CD4-positive, alpha-beta T cell treated with Interferon alpha-2 for 1 hour (primary cell): ENCODE results near the gene ZFYVE27.

Experiments
- DNase-seq, 2 donors: peaks; one replicate each; pipeline ENCODE4 v3.0.0-alpha.2; 2020 to 2022

Gene ZFYVE27

DNA sequence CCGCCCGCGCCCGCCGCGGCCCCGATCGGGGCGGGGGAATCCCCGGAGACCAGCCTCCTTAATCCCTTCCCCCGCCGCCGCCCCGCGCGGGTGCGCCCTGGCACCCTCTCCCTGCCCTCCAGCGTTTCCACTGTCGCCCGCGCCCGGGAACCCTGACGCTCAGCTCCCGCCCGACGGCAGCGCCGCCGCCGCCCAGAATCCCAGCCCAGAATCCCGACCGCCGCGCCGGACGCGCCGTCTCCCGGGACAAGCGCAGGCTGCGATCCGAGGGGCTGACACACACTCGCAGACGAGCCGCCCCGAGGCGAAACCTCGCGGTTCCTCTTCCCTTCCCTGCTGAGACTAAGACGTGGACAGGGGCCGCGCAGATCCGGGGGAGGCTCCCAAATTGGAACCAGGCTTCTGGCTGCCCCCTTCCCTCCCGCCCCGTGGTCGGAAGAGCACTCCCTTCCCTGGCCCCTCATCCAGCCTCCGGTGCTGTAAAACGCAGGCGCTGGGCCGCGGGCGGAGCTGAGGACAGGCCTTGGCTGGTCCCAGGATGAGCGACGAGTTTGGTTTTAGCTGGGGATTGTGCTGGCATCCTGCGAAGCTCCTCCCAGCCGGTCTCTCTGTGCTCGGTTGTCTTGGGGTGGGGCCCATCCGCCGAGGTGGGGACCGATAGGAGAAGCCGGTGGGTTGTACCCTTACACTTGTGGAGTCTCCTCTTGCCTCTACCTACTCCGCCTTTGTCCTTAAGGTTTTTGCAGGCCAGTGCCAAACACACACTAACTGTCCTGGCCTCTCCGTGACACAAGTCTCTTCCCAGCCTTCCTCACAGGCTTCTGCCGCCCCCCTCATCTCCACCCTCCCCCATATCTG lies 22.3 kb upstream of the ZFYVE27 start:
- peak in 1 of 2 donors; percentile 25 for DNase-seq

DNA sequence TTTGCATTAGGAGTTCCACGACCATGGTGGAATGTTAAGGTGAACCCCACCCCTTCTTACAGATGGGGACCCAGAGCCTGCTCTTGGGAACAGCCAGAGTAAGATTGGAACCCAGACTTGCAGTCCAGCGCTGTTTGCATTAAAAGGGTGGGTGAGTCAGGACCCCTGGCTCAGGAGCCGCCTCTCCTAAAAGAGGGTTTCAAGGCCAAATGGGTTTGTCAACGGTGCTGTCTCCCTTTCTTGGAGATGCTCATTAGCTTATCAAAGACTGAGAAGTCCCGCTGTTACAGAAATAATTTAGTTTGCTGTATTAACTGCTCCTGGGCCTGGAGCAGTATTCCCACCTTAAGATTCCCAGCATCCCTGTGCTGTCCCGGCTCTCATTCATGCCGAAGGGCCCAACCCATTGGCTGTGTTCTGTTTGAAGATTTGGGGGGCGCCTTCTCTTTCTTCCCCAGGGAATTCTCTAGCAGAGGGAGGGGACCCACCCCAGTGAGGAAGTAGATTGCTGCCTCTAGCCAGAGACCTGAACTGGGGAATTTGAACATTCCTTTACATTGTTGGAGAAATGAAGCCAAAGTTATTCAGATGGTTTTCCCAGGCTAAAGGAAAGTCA lies 21.6 kb upstream of the ZFYVE27 start:
- DNase-seq = no peak

DNA sequence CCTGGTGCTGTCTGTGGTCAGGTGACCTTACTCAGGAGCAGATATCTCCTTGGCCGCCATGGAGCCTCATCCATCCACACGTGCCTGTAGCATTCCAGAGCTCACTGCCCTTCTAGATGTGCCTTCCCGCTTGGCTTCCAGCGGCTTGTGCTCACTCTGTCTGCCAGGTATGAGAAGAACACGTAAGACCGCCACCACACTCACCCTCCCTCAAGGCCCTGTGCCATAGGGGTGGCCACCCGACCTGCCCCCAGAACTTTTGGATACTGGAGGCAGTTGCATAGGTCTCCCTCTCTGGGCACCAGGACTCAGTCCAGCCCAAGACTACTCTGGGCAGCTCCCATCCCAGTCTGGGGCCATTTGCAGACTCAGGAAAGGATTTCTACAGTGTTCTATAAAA lies 19.3 kb upstream of the ZFYVE27 start:
- no peak for DNase-seq

DNA sequence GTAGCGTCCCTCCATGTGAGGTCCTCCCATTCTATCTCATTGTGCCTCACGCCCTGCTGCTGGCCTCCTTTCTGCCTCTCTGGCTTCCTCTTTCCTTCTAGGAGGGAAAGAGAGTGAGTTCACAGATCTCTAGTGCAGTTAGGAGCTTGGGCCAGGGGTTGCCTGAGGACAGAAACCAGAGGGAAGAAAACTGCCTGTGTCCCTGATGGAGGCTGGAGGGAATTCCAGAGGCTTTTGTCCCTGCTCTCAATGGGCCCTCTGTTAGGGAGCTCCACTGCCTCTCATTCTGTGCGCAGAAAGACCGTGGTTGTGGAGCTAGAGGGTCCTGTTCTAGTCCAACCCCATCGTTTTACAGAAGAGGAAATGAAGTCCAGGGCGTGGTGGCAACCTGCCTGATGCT lies 18.8 kb upstream of the ZFYVE27 start:
- DNase-seq = no peak

DNA sequence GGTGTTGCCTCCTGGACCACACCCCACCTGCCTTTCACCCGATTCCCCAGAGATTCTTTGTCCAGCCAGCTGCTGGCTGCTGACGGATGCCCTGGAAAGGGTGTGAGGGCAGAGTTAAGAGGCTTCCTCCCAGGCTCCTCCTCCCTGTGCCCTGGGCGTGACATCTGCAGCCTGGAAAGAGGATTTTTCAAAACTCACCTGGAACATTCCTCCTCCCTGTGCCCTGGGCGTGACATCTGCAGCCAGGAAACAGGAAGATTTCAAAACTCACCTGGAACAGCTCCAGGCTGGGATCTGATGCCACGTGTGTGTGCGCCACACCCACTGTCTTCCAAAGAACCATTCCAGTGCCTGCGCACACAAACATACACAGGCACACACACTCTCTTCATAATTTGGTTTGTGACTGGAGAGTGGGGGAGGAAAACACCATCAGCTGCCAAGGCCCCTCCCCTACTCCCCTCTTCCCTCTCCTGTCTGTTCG lies 18.2 kb upstream of the ZFYVE27 start:
- DNase-seq = no peak

DNA sequence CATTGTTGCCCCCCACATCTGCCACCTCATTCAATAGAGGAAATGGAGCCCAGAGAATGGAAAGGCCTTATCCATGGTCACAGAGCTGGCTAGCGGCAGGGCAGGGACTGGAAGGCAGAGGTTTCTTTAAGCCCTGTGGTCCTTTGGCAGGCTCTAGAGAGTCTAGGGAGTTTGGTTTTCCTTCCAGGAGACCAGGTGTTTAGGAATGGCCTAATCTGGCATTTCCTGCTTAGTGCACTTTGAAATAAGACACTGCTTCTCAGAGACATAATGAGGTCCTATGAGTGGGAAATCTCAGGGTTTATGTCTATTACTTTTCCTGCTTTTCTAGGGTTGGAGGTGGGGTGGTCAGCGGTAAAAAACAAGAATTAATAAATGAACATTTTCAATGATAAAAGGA lies 17.3 kb upstream of the ZFYVE27 start:
- no peak for DNase-seq

DNA sequence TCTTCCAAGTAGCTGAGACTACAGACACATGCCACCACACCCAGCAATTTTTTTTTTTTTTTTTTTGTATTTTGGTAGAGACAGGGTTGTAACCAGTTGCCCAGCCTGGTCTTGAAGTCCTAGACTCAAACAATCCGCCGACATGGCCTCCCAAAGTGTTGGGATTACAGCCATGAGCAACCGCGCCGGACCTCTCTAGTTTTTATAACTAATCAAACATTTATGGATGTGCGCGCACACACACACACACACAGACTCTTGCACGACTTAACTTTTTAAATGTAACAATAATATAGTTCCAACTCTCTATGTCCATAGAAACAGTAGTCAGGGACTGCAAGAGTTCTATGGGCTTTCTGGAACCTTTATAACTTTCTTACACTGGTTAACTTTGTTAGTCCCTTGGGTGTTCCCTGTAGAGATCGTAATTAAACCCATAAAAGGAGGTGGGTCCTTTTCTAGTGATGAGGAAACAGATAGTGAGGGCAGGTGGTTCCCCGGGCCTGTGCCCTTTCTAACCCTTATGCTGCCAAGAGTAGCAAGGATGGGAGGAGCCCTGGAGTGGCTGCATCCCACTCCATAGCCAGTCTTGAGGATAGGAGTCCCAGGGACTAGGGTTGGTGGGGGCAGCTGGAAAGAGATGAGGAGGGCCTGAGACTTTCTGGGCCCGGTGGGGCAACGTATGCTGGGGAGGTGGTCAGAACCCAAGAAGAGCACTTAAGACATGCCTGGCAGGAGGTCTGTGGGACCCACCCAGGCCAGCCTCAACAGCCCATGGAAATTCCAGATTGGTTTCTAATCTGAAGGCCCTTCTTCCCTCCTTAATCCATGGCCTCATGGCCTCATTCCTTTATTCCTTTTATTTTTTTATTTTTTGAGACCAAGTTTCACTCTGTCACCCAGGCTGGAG lies 14.8 kb upstream of the ZFYVE27 start:
- no peak for DNase-seq

DNA sequence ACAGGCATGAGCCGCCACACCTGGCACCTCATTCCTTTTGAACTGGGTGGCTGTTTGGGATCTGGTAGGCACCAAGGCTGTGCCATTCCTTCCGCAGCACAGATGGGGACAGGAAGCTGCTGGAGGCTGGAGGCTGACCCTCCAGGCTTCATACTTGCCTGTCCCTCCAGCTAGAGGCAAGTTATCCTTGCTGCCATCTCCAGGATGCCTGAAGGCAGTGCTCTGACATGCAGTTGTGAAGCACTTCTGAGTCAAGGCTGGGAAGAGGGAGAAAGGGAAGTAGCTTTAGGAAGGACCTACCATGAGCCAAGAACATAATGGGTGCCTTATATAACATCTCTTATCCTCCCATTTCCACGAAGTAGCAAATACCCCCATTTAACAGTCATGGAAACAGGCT lies 13.9 kb upstream of the ZFYVE27 start:
- no peak for DNase-seq

DNA sequence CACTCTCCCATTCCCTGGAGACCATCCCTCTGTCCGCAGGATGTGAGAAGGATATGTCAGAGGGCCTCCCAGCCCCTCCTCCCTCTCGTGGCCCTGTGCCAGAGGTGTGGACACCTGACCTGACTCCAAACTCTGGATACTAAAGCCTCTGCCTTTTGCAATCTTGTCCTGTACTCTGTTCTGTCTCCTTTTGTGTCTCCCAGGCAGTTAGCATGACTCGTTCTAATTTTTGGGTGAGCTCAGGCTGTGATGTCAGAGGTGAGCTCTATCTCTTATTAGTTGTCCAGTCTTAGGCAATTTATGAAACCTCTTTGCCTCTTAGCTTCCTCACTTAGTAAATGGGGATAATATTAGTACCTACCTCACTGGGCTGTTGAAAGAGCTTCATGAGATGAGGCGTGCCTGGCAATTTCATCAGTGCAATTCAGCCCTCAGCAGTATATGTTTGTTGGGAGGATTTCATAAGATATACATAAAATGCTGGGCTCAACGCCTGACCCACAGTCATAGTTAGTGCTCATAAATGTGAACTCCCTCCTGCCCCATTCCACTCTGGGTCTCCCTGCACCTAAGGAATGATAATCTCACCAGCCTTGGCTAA lies 12.5 kb upstream of the ZFYVE27 start:
- no peak for DNase-seq

DNA sequence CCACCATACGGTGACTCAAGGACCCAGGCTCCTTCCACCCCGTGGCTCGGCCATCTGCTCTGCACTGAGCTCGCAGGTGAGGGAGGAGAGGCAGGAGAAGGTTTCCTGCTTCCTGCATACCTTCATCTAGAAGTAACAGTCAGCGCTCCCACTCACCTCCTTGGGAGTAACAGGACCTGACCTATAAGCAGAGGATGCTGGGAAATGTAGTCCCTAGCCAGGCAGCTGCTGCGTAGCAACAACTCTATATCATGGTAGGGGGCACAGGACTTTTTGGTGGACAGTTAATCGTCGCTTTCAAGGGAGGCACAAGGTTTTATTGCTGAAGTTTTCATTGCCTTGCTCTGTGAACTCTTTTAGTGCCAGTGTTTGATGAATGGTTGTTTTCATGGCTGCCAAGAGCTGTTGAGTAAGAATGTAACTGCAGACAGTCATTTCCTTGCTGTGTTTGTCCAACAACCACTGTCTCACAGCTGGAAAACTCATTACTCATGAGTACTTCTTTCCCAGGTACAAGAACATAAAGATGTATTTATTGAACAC lies 10.2 kb upstream of the ZFYVE27 start:
- DNase-seq = no peak

DNA sequence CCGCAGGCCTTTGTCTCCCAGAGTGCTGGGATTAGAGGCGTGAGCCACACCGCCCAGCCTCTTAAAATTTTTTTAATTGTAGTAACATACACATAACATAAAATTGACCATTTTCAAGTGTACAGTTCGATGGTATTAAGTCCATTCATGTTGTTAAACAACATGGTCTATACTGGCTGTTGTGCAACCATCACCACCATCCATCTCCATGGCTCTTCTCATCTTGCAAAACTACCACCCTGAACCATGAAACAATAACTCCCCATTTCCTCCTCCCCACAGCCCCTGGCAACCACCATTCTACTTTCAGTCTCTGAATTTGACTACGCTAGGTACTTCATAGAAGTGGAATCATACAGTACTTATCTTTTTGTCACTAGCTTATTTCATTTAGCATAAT lies 7.9 kb upstream of the ZFYVE27 start:
- DNase-seq = no peak

DNA sequence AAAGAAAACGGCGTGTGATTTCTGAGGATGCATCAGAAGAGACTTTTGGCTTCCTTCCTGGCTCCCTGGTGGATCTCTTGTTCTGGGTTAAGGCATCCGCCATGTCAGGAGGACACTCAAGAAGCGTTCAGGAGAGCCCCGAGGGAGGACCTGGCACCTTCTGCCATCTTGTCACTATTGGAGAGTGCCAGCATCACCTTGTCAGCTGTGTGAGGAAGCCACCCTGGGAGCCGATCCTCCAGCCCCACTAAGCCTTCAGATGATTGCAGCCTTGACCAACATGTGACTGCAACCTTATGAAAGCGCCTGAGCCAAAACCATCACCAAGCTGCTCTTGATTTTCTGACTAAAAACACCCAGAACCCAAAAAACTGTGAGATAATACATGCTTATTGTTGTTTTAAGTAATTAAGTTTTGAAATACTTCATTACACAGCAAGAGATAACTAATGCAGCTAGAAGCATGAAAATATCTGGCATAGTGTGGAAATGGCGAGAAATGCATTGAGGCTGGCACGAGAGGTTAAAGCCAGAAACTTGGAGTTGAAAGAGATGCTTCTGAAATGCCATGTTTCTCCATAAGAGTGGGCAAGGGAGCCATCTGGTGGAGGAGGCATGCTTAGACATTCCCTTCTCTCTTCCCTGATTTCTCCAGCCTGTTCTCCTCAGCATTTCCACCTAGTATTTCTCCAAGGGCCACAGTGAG lies 5.4 kb upstream of the ZFYVE27 start:
- peak; percentile 58 to 68 for DNase-seq

DNA sequence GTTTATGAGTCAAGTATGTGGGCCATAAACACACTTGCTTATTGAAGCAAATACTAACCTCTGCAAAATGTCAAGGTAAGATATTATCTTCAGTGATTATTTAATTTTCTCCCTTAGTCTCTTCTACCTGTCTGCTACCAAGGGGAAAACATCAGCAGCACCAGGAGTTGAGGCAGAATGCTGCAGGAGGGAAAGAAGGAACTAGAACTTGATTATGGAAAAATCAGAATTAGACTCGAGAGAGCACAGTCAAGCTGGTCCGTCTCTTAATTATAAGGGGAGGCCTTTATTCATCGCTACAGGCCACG lies 4.9 kb upstream of the ZFYVE27 start:
- no peak for DNase-seq

DNA sequence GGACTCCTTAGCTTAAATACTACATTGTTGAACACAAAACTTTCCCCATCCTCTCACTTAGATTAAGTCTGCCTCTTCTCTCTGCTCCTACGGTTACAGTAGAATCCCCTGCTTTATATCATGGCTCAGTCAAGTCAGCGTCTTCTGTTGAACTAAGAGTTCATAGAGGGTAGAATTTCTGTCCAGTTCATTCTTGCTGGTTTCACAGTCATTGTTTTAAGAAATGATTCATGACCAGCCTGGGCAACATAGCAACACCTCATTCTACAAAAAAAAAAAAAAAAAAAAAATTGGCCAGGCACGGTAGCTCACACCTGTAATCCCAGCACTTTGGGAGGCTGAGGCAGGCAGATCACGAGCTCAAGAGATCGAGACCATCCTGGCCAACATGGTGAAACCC lies 3.7 kb upstream of the ZFYVE27 start:
- DNase-seq = no peak

DNA sequence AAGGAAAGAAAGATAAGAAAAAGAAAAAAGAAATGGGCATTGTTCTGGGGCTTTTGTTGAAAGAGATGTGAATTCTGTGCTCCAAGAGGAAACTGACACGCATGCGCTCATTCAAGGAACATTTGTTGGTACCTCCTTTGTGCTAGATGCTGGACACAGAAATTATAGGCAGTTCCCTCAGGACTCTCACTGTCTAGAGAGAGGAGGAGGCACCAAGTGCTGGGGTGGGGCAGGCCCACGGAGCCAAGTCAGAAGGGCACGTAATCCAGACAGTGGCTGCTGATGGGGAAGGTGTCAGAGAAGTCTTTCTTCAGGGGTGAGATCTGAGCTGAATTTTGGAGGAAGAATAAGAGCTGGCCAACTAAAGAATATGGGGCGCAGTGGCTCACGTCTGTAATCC lies 2.9 kb upstream of the ZFYVE27 start:
- DNase-seq = no peak

DNA sequence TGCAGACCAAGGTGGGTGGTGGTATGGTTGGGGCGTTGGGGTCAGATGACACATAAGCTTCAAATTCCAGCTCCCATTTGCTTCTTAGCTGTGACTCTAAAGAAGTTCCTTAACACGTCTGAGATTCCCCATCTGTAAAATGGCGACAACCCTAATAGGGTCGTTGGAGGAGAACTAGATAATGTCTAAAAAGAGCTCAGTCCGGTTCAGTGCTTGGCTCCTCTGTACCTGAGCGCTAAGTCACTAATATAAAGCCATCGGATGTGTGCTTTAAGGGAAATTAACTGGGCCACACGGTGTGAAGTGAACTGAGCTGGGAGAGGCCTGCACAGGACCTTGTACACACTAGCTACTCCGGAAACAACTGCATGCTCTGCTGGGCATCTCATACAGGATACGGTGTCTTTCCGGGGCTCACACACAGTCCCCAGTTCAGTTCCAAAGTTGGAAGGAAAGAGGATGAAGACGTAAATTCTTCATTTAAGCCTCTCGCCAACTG lies 476 bp upstream of the ZFYVE27 start:
- no peak for DNase-seq

DNA sequence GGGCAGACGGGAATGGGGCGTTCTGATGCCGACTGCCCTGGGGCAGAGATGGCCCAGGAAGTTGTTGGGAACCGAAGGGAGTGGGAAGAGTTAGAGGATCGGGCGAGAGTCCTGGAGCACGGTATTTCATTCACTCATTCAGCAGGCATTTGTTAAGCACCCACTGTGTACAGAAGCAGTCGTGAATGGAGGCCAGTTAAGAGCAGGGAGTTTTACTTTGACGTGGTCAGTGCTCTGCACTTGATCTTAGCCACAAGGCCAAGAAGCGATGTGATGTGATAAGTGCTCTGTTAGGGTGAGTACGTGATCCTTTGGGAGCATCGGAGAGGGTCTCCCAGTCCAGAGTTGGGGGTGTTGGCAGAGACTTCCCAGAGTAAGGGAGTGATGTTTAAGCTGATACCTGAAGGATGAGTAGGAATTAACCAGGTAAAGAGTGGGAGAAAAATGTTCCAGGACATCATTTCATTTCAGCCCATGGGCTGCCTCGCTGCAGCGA lies 890 bp downstream of the ZFYVE27 start:
- DNase-seq = no peak

DNA sequence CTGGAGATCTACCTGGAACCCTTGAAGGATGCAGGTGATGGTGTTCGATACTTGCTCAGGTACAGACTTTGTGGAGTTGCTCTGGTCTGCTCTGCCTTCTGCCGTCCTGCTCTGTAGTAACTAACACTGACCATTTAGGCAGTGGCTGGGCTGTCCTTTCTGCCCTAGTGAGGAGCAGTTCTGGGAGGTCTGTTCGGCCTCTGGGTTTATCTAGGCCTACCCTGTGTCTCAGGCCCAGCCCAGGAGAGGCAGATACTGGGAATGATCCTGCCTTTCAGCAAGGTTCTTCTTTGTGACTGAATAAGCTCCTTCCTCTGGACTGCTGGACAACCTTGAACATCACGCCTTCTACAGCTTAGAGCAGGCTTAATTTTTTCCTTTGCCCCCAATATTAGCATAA lies 1.7 kb downstream of the ZFYVE27 start:
- DNase-seq = no peak

DNA sequence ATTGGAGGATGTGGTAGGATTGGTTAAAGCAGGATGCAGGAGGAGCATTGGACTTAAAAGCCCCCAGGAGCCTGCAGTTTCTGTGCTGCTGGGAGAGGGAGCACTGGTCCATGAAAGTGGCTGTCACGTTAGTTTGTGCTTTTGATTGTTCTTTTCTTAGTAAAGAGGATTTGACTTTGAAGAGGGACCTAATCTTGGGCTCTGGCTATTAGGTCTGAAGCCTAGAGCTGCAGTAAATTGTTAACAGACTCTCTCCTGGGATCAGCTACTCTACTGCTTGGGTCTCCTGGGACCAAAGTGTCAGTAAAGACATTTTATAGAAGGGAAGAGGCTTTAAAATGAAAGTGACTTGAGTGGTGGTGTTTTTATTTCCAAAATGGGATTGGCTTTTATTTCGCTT lies 3.7 kb downstream of the ZFYVE27 start:
- DNase-seq = no peak

DNA sequence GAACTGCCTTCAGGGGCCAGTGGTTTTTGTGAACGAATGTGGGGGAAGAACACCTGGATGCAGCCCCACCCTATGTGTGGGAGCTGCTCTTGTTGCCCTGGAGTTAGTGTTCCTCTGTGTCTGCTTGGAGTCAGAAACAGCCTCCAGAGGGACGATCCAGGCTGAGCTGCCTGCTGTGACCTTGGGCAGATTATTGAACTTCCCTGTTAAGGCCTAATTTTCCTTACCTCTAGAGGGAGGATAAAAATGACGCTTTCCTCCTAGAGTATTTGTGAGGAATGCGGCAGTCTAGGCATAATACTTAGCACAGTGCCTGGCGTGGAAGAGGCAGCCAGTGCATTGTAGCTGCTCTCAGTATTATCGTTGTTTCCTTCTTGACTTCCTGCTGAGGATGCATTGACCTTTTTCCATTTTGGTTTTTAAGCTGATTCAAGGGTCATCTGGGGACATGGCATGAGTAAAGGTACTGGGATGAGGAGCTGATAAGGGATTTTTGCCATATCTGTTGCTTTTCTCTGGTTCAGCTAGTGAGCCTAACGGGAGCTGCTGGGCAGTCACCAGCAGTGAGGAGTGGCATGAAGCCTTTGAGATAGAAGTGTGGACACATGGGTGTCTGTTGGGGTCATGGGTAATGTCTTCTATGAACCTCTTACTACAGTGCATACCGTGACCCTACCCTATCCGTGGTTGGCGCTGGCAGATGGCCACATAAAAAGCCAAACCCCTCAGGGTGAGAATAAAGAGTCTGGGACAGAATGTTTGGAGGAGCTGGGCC lies 6.4 kb downstream of the ZFYVE27 start:
- no peak for DNase-seq

DNA sequence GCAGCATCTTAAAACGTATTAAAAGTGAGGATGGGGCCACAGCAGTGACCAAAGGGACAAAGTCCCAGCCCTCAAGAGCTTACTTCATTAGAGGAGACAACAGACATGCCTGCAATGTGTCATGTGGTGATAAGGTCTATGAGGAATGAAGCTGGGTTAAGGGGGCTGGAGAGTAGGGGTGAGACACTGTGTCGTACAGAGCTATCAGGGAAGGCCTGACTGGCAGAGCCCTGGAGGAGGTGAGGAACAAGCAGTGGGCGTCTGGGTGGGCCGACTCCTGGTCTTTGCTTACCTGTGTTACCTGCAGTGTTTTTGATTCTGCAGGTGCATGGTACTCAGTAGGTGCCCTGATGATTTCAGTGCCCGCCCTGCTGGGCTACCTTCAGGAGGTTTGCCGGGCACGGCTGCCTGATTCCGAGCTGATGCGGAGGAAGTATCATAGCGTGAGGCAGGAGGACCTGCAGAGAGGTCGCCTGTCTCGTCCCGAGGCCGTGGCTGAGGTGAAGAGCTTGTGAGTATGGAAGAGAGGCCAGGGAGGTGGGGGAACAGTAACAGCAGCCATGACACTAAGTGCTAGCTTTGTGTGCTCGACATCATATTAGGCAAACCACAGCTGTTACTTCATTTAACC lies 7.6 kb downstream of the ZFYVE27 start:
- DNase-seq = no peak
